WTC11 (cell line): Measurements from ENCODE around the gene MLC1. TPM values are rescaled to one million over a fixed set of nuclear protein-coding genes. Genes with fewer than 3 reads are reported as not detected.

Source experiments
- ATAC-seq: fragments of 200-7000 bp; cut with Tn5 transposase; 2 replicates; pipeline ENCODE4 v1.10.0; 2021; ENCODE audit warnings: mild to moderate bottlenecking, moderate library complexity
- CTCF ChIA-PET: fragments of 300-600 bp; sonication (Branson Sonifier 250); formaldehyde crosslinking; loops from one replicate; lab custom pipeline; 2021; ENCODE audit warnings: antibody characterized with exemption; lab: Charles Lee
- POLR2A ChIA-PET: fragments of 350-600 bp; sonication (Branson Sonifier 250); formaldehyde crosslinking; loops from one replicate; lab custom pipeline; 2021; ENCODE audit warnings: antibody characterized with exemption; lab: Charles Lee
- DNase-seq: peaks from one replicate; pipeline ENCODE4 v3.0.0; 2021; ENCODE audit warnings: low spot score
- H3K27ac Mint-ChIP-seq: 2 replicates; pipeline ENCODE4 v1.8.0; 2021; ENCODE audit warnings: mixed read lengths
- H3K27me3 Mint-ChIP-seq: 2 replicates; pipeline ENCODE4 v1.8.0; 2021; ENCODE audit warnings: low read depth, mild to moderate bottlenecking, moderate library complexity, mixed read lengths
- H3K36me3 Mint-ChIP-seq: 2 replicates; pipeline ENCODE4 v1.8.0; 2021; ENCODE audit warnings: mixed read lengths
- H3K4me1 Mint-ChIP-seq: 2 replicates; pipeline ENCODE4 v1.8.0; 2022; ENCODE audit warnings: mixed read lengths
- H3K4me3 Mint-ChIP-seq: 2 replicates; pipeline ENCODE4 v1.8.0; 2021; ENCODE audit warnings: mild to moderate bottlenecking, moderate library complexity, mixed read lengths
- H3K9me3 Mint-ChIP-seq: 2 replicates; pipeline ENCODE4 v1.8.0; 2021; ENCODE audit warnings: mixed read lengths
- CBFB ChIP-seq: sonication (generic); formaldehyde crosslinking; IDR thresholded peaks from 2 replicates; pipeline ENCODE4 v1.8.1; 2022; ENCODE audit warnings: mild to moderate bottlenecking, low read depth, missing genetic modification reagents
- CREM ChIP-seq: sonication (generic); formaldehyde crosslinking; IDR thresholded peaks from 2 replicates; pipeline ENCODE4 v1.8.1; 2022; ENCODE audit warnings: mild to moderate bottlenecking, missing genetic modification reagents, moderate library complexity
- EMX1 ChIP-seq: fragments of 250-450 bp; sonication (Bioruptor Pico); IDR thresholded peaks from 2 replicates; pipeline ENCODE4 v1.8.0; 2021; ENCODE audit warnings: mild to moderate bottlenecking
- ERG ChIP-seq: fragments of 250-450 bp; sonication (Bioruptor Pico); IDR thresholded peaks from 2 replicates; pipeline ENCODE4 v1.8.0; 2021; ENCODE audit warnings: mild to moderate bottlenecking
- ETV6 ChIP-seq: sonication (generic); formaldehyde crosslinking; IDR thresholded peaks from 2 replicates; pipeline ENCODE4 v1.8.1; 2022; ENCODE audit warnings: mild to moderate bottlenecking, missing genetic modification reagents
- HMGA2 ChIP-seq: fragments of 250-450 bp; sonication (Bioruptor Pico); IDR thresholded peaks from 2 replicates; pipeline ENCODE4 v1.4.0; 2021; ENCODE audit warnings: mild to moderate bottlenecking, moderate library complexity
- IRF2 ChIP-seq: sonication (generic); formaldehyde crosslinking; IDR thresholded peaks from 2 replicates; pipeline ENCODE4 v1.8.0; 2022; ENCODE audit warnings: low read depth, missing genetic modification reagents, borderline replicate concordance
- KAT7 ChIP-seq: sonication (generic); formaldehyde crosslinking; IDR thresholded peaks from 2 replicates; pipeline ENCODE4 v1.8.1; 2023; ENCODE audit warnings: missing genetic modification reagents, mild to moderate bottlenecking, borderline replicate concordance
- MLX ChIP-seq: sonication (generic); formaldehyde crosslinking; IDR thresholded peaks from 2 replicates; pipeline ENCODE4 v1.8.1; 2023; ENCODE audit warnings: mild to moderate bottlenecking, missing genetic modification reagents, moderate library complexity
- MXD4 ChIP-seq: fragments of 250-450 bp; sonication (Bioruptor Pico); IDR thresholded peaks from 2 replicates; pipeline ENCODE4 v1.8.0; 2021; ENCODE audit warnings: mild to moderate bottlenecking, moderate library complexity, borderline replicate concordance
- MYBL2 ChIP-seq: sonication (generic); formaldehyde crosslinking; IDR thresholded peaks from 2 replicates; pipeline ENCODE4 v1.8.1; 2023; ENCODE audit warnings: mild to moderate bottlenecking, moderate library complexity, missing genetic modification reagents
- NFYB ChIP-seq: sonication (generic); formaldehyde crosslinking; conservative IDR thresholded peaks from 2 replicates; pipeline ENCODE4 v1.8.0; 2022; ENCODE audit warnings: low read depth, missing genetic modification reagents
- PRDM15 ChIP-seq: sonication (generic); formaldehyde crosslinking; IDR thresholded peaks from 2 replicates; pipeline ENCODE4 v1.8.0; 2022; ENCODE audit warnings: missing genetic modification reagents
- SMAD4 ChIP-seq: sonication (generic); formaldehyde crosslinking; IDR thresholded peaks from 2 replicates; pipeline ENCODE4 v1.8.0; 2022; ENCODE audit warnings: mild to moderate bottlenecking, missing genetic modification reagents
- ZNF396 ChIP-seq: fragments of 250-450 bp; sonication (Bioruptor Pico); IDR thresholded peaks from 2 replicates; pipeline ENCODE4 v1.8.0; 2021; ENCODE audit warnings: mild to moderate bottlenecking, moderate library complexity, borderline replicate concordance
- total RNA-seq: library from RNA; stranded (reverse); gene quantifications from 3 replicates; pipeline ENCODE4 v1.2.3, GENCODE V29; 2021

MLC1 gene
- total RNA-seq, 1 experiment from 2014 or later = 0.13 TPM

GRCh38 chr22:50053861-50054260 lies 31.4 kb downstream of the MLC1 start:
- DNase-seq = no peak
- H3K36me3 Mint-ChIP-seq = 0 out of 2 replicates have a peak, but pooled peaks cover 4% of the 10 kb centered on the region
- H3K27me3 Mint-ChIP-seq = peaks cover 16% of the 10 kb centered on the region
- H3K9me3 Mint-ChIP-seq = peaks cover 15% of the 10 kb centered on the region
- no peaks in the 10 kb centered on the region for H3K4me1 Mint-ChIP-seq
- TF ChIP-seq ERG (CRISPR knock-in tag) = no peak
- TF ChIP-seq MYBL2 (CRISPR knock-in tag) = no peak
- TF ChIP-seq, all 79 proteins: peak for 0
- CTCF ChIA-PET = no interaction called here
- Mint-ChIP-seq H3K4me3 (no peak overlapping the region), H3K27ac (no peak overlapping the region)
- ATAC-seq = no peak
- POLR2A ChIA-PET = no interaction called here

GRCh38 chr22:50051930-50052329 lies 33.3 kb downstream of the MLC1 start:
- Mint-ChIP-seq H3K4me1 (no peaks in the 10 kb centered on the region), H3K36me3 (0 out of 2 replicates have a peak, but pooled peaks cover 4% of the 10 kb centered on the region), H3K27ac (no peak overlapping the region), H3K27me3 (peaks cover 10% of the 10 kb centered on the region), H3K4me3 (no peak overlapping the region), H3K9me3 (peaks cover 15% of the 10 kb centered on the region)
- TF ChIP-seq EMX1 (no peak), ETV6 (CRISPR knock-in tag) (no peak), ZNF396 (no peak)
- POLR2A ChIA-PET = no interaction called here
- ATAC-seq = no peak
- CTCF ChIA-PET = interaction anchor here (1.2 kb wide), 1 partner anchor 21 kb away, joined by 5 read pairs; no protein-coding TSS in a partner anchor
- no peak for DNase-seq

- ATAC-seq (no peak), DNase-seq (no peak)
- H3K27ac Mint-ChIP-seq = no peak overlapping the region
- H3K36me3 Mint-ChIP-seq = 0 out of 2 replicates have a peak, but pooled peaks cover 4% of the 10 kb centered on the region
- no peak overlapping the region for H3K4me3 Mint-ChIP-seq
- ChIA-PET CTCF (interaction anchor here (1.4 to 1.9 kb wide), 2 partner anchors 19 to 56 kb away, joined by 4 to 9 read pairs; no protein-coding TSS in a partner anchor), POLR2A (no interaction called here)
- peaks cover 15% of the 10 kb centered on the region for H3K9me3 Mint-ChIP-seq
- TF ChIP-seq PRDM15 (no peak), MLX (CRISPR knock-in tag) (no peak), NFYB (no peak), IRF2 (CRISPR knock-in tag) (no peak), MXD4 (CRISPR knock-in tag) (no peak), CREM (CRISPR knock-in tag) (no peak), SMAD4 (CRISPR knock-in tag) (no peak), KAT7 (CRISPR knock-in tag) (no peak), CBFB (no peak), HMGA2 (CRISPR knock-in tag) (no peak)
- peaks cover 5% of the 10 kb centered on the region for H3K27me3 Mint-ChIP-seq
- H3K4me1 Mint-ChIP-seq = no peaks in the 10 kb centered on the region
These were observed 35.7 kb downstream of the MLC1 start for GRCh38 chr22:50049299-50050195.
